Measurements from ENCODE around the gene FAM13A.

GRCh38 chr4:88804234-88804633 is 252.8 kb downstream of the FAM13A start:
- TF ChIP-seq CTCF (IDR thresholded peaks at IDR 0.05; ENCODE audit: poor library complexity) (no peak), EZH2 (IDR thresholded peaks at IDR 0.05; ENCODE audit: borderline replicate concordance) (no peak), EZH2phosphoT487 (IDR thresholded peaks at IDR 0.05; ENCODE audit: low read depth, severe bottlenecking, unreplicated experiment) (no peak)

Data from hepatocyte (in vitro differentiated cells).